Middle frontal gyrus (tissue), 1 donor: Measurements from ENCODE around the gene PPIB.
A peak's percentile ranks its signal among the peaks of the same experiment; 100 is the strongest.

Source experiments
- DNase-seq: peaks from one replicate; pipeline ENCODE4 v3.0.0-alpha.2; 2015; ENCODE audit warnings: low spot score; ENCODE audit errors: extremely low spot score

PPIB gene

GRCh38 chr15:64162869-64163658 is at the start of gene PPIB:
Gene PPIB (minus strand): TSS chr15:64163022. CDS start chr15:64162986, 36 bp downstream.
- peak; percentile 93 for DNase-seq

- DNase-seq: no peak
Measured at GRCh38 chr15:64211696-64212095, 48.9 kb upstream of the PPIB start.

- no peak for DNase-seq
Measured at GRCh38 chr15:64210371-64210770, 47.5 kb upstream of the PPIB start.

DNA sequence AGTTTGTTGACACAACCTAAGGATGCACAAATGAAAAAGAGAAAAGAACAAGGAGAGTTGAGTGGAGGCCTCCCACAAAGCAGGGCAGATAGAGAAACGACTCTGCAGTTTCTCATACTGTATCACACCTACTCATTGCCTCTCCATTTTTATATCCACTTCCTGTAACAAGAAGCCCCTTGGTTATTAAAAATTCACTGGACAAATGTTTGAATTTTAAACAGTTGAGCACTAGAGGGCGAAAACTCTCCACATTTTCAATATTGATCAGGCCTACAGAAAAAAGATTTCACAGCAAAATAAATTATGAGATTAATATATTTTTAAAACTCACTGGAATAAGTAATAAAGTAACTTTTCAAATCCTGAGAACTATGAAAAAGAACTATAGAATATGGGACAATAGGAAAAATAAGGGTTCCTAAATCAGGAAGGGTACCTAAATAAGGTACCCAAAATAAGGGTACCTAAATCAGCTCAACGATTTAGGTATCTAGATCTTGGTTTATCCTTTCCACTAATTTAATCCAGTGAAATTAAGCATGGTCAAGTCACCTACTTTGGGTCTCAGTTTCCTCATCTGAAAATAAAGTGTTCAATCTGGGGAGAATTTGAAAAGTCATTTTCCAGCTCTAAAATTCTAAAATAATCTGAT is 47.0 kb upstream of the PPIB start:
- DNase-seq: no peak

DNA sequence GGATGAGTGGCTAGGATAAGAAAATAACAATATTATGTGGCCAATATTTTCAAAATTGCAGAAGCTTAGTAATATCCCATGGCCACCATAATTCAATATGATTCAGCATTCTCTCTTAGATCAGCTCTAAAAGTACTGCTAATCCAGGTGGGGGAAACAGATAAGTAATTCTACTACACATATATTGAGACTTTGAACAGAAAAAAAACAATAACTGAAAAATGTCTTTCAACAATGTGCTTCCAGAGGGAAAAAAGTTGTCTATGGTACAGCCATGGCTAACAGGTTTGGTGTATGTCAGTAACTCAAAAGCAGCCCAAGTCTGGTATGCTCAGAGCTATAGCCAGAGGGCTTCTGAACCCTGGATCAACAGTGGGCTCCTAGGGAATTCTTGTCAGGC is 42.4 kb upstream of the PPIB start:
- DNase-seq: no peak

DNA sequence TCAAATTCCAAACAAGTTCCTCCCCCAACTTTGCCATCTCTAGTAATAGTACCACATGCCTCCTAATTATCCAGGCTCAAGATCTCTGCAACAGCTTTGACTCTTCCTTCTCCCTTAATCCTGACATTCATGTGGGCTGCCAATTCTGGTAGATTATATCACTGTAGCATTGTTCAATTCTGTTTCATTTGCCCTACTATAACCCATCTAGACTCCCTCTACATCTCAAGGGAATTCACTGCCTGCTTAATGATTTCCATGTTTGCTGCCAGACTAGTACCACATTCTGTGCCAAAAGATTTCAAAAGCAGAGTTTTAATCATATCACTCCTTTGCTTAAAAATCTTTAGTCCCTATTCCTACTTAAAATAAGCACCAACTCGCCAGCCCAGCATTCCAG is 34.6 kb upstream of the PPIB start:
- no peak for DNase-seq

- no peak for DNase-seq
Measured at GRCh38 chr15:64193971-64194370, 31.1 kb upstream of the PPIB start.

- DNase-seq: no peak
Measured at GRCh38 chr15:64191971-64192830, 29.4 kb upstream of the PPIB start.

- DNase-seq: no peak
Measured at GRCh38 chr15:64187396-64188191, 24.8 kb upstream of the PPIB start.

- no peak for DNase-seq
Measured at GRCh38 chr15:64185146-64185911, 22.5 kb upstream of the PPIB start.

GRCh38 chr15:64182859-64183370 is 20.1 kb upstream of the PPIB start:
- no peak for DNase-seq

DNA sequence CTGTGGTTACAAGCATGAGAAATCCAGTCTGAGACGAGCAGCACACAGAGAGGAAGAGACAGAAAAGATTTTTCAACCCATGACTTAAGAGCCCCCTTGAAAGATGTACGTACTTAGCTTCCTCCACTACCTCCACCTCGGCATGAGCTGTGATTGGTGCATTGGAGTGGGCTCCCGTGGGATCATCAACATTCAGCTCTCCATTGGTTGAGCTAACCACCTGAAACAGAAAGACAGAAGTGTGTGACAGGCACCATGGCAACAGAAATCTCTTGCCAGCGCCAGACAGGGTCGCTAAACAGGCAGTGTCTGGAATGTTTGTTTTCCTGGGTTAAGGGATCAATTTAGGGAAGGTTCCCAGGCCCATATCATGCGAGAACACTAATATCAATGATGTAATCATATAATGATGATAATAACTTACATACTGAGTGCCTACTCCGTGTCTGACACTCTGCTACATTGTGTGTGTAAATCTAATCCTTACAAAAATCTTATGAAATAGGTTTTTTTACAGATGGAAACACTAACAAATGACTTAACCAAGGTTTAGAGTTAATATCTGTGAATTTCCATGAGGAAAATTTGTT is 17.5 kb upstream of the PPIB start:
- peak; percentile 22 for DNase-seq

GRCh38 chr15:64166102-64166890 is 3.5 kb upstream of the PPIB start:
- DNase-seq: no peak

DNA sequence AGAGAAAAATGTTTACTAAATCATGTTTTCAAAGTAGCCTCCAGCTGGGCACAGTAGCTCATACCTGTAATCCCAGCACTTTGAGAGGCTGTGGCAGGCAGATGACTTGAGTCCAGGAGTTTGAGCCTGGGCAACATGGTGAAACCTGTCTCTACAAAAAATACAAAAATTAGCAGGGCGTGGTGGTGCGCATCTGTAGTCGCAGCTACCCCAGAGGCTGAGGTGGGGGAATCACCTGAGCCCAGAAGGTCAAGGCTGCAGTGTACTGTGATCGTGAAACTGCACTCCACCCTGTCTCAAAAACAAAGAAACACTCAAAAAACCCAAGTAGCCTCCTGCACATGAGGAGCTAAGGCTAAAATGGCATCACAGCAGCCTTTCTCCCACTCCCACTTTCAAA is 1.6 kb upstream of the PPIB start:
- DNase-seq: no peak

- no peak for DNase-seq
Measured at GRCh38 chr15:64163659-64164362, 989 bp upstream of the PPIB start.

- no peak for DNase-seq
Measured at GRCh38 chr15:64162478-64162868, 349 bp downstream of the PPIB start.

DNA sequence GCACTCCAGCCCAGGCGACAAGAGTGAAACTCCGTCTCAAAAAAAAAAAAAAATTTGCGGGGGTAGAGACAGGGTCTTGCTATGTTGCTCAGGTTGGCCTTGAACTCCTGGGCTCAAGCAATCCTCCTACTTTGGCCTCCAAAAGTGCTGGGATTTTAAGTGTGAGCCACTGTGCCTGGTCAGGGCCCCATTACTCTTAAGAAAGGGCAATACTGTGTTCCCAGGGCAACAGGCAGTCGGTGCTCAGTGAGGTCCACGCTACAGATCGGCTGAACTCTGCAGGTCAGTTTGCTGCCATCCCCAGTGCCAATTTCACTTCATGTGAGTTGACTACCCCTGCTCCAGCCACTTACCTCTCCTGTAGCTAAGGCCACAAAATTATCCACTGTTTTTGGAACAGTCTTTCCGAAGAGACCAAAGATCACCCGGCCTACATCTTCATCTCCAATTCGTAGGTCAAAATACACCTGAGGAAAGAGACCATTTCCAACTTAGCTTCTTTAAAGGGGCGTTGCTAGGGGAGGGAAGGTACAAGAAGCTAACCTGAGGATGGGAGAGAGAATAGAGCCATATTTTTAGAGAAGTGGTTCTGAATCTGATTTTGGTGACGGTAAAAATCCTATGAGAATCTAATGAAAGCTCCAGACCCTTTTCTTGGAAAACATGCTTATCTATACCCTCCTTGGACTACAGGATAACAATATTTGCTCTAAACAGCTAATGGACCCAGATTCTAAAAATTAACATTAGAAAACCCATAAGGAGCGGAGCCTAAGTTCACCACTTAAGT is 939 bp downstream of the PPIB start:
- DNase-seq: no peak
